ENCODE data around the gene PROSER2. TPM values are rescaled to one million over a fixed set of nuclear protein-coding genes. Genes with fewer than 3 reads are reported as not detected.

The PROSER2 gene
- total and polyA plus RNA-seq, 2 of the 13 experiments (the other 11 are each of a cell fraction or from before 2014, with no cell fraction given), result 6.9 to 7.7 TPM

- TF ChIP-seq SP140L (CRISPR knock-in tag; IDR thresholded peaks at IDR 0.05; ENCODE audit: borderline replicate concordance) (no peak), PATZ1 (CRISPR knock-in tag; IDR thresholded peaks at IDR 0.05) (0 out of 2 replicates have a peak, but pooled peaks have one; percentile 30), FOSL2 (CRISPR knock-in tag; IDR thresholded peaks at IDR 0.05) (peak; percentile 75), ZBTB33 (CRISPR knock-in tag; IDR thresholded peaks at IDR 0.05) (peak; percentile 32; the same call in 1 of the 2 replicates), DNMT3B (CRISPR knock-in tag; conservative IDR thresholded peaks at IDR 0.05) (0 out of 2 replicates have a peak, but pooled peaks have one; percentile 29), ELF1 (CRISPR knock-in tag; IDR thresholded peaks at IDR 0.05) (0 out of 2 replicates have a peak, but pooled peaks have one; percentile 7), ZNF326 (CRISPR knock-in tag; IDR thresholded peaks at IDR 0.05; ENCODE audit: borderline replicate concordance) (no peak), TEF (CRISPR knock-in tag; IDR thresholded peaks at IDR 0.05) (no peak), ZFP37 (CRISPR knock-in tag; IDR thresholded peaks at IDR 0.05; ENCODE audit: borderline replicate concordance) (no peak), SP1 (IDR thresholded peaks at IDR 0.05) (no peak), SP1 (CRISPR knock-in tag; IDR thresholded peaks at IDR 0.05) (no peak), ZNF468 (CRISPR knock-in tag; IDR thresholded peaks at IDR 0.05) (no peak), USF2 (IDR thresholded peaks at IDR 0.05; ENCODE audit: low read depth, low read length) (no peak), USF2 (CRISPR knock-in tag; IDR thresholded peaks at IDR 0.05; ENCODE audit: borderline replicate concordance) (no peak), TFDP1 (CRISPR knock-in tag; IDR thresholded peaks at IDR 0.05; ENCODE audit: borderline replicate concordance) (no peak), CREB1 (IDR thresholded peaks at IDR 0.05) (peak; percentile 36; the same call in 1 of the 2 replicates), CREB1 (CRISPR knock-in tag; IDR thresholded peaks at IDR 0.05) (no peak; the same call in 1 of the 2 replicates), ZFP36 (IDR thresholded peaks at IDR 0.05; ENCODE audit: borderline replicate concordance, low read depth, low read length, partially characterized antibody) (no peak), TBP (CRISPR knock-in tag; IDR thresholded peaks at IDR 0.05) (no peak)
These were observed 75.4 kb downstream of the PROSER2 start (continued) for GRCh38 chr10:11898372-11899066.

All from HepG2 (cell line).